NCI-H460 (cell line): ENCODE data around the gene SLC30A2. TPM values are rescaled to one million over a fixed set of nuclear protein-coding genes. Genes with fewer than 3 reads are reported as not detected.
"Not testable (repeated sequence)": the region's sequence is repeated elsewhere in the genome, so short reads cannot be mapped to it uniquely, and the experiment has no call there.

Source experiments
- DNase-seq: peaks from one replicate; pipeline ENCODE4 v3.0.0-alpha.2; 2016; ENCODE audit warnings: low read depth; ENCODE audit errors: extremely low read depth
- polyA plus RNA-seq: library from polyadenylated mRNA; depleted of rRNA; stranded (reverse); fragments of >200 nt; gene quantifications from 2 replicates; pipeline ENCODE4 v1.2.3, GENCODE V29; 2014; cell fraction: nucleus; rRNA removed
- total RNA-seq: library from RNA; depleted of rRNA; stranded (reverse); fragments of >200 nt; shearing (Covaris generic); gene quantifications from 2 replicates; pipeline ENCODE4 v1.2.3, GENCODE V29; 2014; rRNA removed

SLC30A2 gene
- total RNA-seq: not detected in 2 replicates
- not detected in 2 replicates for polyA plus RNA-seq

GRCh38 chr1:26045722-26046245 is at the start of gene SLC30A2:
SLC30A2 (minus strand) TSS chr1:26046118; CDS start chr1:26045896, 222 bp downstream.
- DNase-seq: no peak

- DNase-seq: no peak
Observed at GRCh38 chr1:26094677-26095383, 48.9 kb upstream of the SLC30A2 start.

- DNase-seq: no peak
Observed at GRCh38 chr1:26094076-26094669, 48.3 kb upstream of the SLC30A2 start.

GRCh38 chr1:26093569-26093968 is 47.7 kb upstream of the SLC30A2 start:
- not testable (repeated sequence) for DNase-seq

- no peak for DNase-seq
Observed at GRCh38 chr1:26092422-26092821, 46.5 kb upstream of the SLC30A2 start.

GRCh38 chr1:26090893-26091292 is 45.0 kb upstream of the SLC30A2 start:
- no peak for DNase-seq

GRCh38 chr1:26089125-26089524 is 43.2 kb upstream of the SLC30A2 start:
- DNase-seq: no peak

GRCh38 chr1:26084844-26085243 is 38.9 kb upstream of the SLC30A2 start:
- DNase-seq: no peak

- DNase-seq: no peak
Observed at GRCh38 chr1:26084091-26084561, 38.2 kb upstream of the SLC30A2 start.

- no peak for DNase-seq
Observed at GRCh38 chr1:26083208-26083607, 37.3 kb upstream of the SLC30A2 start.

- no peak for DNase-seq
Observed at GRCh38 chr1:26082020-26082350, 36.1 kb upstream of the SLC30A2 start.

- DNase-seq: no peak
Observed at GRCh38 chr1:26081267-26082019, 35.5 kb upstream of the SLC30A2 start.

GRCh38 chr1:26079960-26080814 is 34.3 kb upstream of the SLC30A2 start:
- no peak for DNase-seq

GRCh38 chr1:26079178-26079563 is 33.3 kb upstream of the SLC30A2 start:
- no peak for DNase-seq

GRCh38 chr1:26078286-26079177 is 32.6 kb upstream of the SLC30A2 start:
- DNase-seq: no peak

- no peak for DNase-seq
Observed at GRCh38 chr1:26077524-26077923, 31.6 kb upstream of the SLC30A2 start.

- DNase-seq: no peak
Observed at GRCh38 chr1:26075421-26076144, 29.7 kb upstream of the SLC30A2 start.

- DNase-seq: no peak
Observed at GRCh38 chr1:26072305-26072704, 26.4 kb upstream of the SLC30A2 start.

GRCh38 chr1:26070963-26071342 is 25.0 kb upstream of the SLC30A2 start:
- DNase-seq: no peak
